Medulla oblongata (tissue), 1 donor: ENCODE data around the gene CRLF1.

Experiments used
- DNase-seq: peaks from one replicate; pipeline ENCODE4 v3.0.0-alpha.2; 2015; ENCODE audit errors: extremely low spot score

Gene CRLF1

DNA sequence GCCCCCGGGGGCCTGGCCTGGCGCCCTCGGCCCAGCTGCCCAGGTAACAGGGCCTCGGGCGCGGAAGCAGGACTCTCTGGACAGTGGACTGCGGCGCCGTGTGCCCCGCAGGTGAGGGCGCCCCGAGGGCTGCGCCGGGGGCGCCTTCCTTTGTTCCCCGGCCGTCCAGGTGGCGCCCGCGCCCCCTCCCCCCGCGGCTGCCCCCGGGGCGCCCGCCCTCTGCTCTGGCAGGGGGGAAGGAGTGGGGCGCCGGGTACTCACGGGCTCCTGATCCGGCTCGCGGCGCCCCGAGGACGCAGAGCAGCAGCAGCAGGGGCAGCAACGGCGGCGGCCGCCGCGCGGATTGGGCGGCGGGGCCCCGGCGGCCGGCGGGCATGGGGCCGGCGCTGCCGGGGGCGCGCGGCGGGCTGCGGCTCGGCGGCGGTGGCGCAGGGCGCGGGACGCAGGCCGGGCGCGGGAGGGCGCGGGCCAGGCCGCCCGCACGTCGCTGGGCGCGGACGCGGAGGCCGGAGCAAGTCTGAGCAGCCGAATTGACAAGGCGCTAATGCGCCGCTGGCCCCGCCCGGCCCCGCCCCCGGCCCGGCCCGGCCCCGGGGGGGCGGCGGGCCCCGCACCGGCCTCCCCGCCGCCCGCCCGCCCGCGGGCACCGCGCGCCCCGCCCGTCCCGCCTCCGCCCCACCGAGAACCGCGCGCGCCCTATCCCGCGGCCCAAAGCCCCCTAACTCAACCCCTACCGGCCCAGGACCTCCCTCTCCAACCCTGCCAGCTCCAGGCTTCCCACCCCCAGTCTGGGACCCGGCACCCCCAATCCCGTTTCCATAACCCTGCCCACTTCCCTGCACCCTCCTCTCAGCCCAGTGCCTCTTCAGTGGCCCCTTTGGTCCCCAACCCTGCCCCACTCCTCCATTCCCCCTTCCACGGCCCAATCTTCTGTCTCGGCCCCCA is at the start of gene CRLF1:
Gene CRLF1 (minus strand): TSS at position 519 of the 945 bp plus-strand sequence. CDS start 143 bp downstream, at position 376.
- DNase-seq = no peak

GRCh38 chr19:18655173-18655844 is 48.7 kb upstream of the CRLF1 start:
- DNase-seq = no peak

DNA sequence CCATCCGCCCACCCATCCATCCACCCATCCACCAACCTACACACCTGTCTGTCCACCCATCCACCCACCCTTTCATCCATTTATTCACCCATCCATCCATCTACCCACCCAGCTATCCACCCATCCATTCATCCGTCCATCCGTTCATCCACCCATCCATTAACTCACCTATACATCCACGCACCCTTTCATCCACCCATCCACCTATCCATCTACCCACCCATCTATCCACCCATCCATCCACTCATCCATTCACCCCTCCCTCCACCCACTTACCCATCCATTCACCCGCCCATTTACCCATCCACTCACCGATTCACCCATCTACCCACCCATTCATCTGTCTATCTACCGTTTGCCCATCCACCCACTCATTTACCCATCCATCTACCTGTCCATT is 47.9 kb upstream of the CRLF1 start:
- DNase-seq = no peak

GRCh38 chr19:18653853-18654252 is 47.3 kb upstream of the CRLF1 start:
- no peak for DNase-seq

- no peak for DNase-seq
Observed at GRCh38 chr19:18651733-18652132, 45.1 kb upstream of the CRLF1 start.

GRCh38 chr19:18651300-18651699 is 44.7 kb upstream of the CRLF1 start:
- DNase-seq = no peak

GRCh38 chr19:18650468-18651041 is 44.0 kb upstream of the CRLF1 start:
- DNase-seq = no peak

GRCh38 chr19:18650021-18650390 is 43.4 kb upstream of the CRLF1 start:
- peak; percentile 48 for DNase-seq

- peak; percentile 50 for DNase-seq
Observed at GRCh38 chr19:18649371-18650020, 42.9 kb upstream of the CRLF1 start.

GRCh38 chr19:18648973-18649315 is 42.3 kb upstream of the CRLF1 start:
- no peak for DNase-seq

- no peak for DNase-seq
Observed at GRCh38 chr19:18647807-18648206, 41.2 kb upstream of the CRLF1 start.

- DNase-seq = no peak
Observed at GRCh38 chr19:18647371-18647767, 40.8 kb upstream of the CRLF1 start.

DNA sequence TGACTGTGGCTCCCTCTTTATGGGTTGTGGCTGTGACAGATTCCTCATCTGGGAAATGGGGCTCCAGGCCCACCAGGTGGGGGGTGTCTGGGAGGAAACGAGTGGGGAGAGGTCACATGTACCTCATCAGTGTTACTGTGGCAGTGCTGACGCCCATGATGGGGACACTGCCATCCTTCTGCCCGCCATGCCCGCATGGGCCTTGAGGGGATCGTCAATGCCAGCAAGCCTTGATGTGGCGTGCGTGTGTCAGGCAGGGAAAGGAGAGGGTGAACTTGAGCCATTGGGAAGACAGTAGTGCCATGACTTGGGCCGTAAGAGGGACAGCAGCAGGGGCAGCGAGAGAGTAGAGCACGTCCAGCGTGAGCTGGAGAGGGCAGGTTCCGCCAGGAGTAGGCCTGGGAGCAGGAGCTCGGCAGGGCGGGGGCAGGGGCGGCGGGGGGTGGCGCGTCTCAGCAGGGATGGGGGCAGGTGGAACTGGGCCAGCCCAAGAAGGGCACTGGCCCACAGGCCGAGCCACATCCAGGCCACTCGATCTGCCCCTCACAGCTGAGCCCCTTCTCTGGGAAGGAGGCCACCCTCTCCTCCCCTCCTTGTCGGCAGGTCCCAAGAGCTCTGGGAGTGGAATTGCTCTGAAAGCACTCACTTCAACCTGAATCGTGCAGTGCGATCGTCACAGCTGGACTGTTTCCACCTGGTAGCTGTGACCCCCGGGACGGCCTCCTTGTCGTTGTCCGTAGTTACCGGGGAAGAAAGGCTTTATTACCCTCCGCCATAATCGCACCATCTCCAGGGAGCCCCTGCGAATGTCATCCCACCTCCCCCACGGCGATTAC is 40.2 kb upstream of the CRLF1 start:
- no peak for DNase-seq

GRCh38 chr19:18645035-18645511 is 38.5 kb upstream of the CRLF1 start:
- DNase-seq = peak; percentile 80

GRCh38 chr19:18644196-18645034 is 37.8 kb upstream of the CRLF1 start:
- DNase-seq = peak; percentile 79

DNA sequence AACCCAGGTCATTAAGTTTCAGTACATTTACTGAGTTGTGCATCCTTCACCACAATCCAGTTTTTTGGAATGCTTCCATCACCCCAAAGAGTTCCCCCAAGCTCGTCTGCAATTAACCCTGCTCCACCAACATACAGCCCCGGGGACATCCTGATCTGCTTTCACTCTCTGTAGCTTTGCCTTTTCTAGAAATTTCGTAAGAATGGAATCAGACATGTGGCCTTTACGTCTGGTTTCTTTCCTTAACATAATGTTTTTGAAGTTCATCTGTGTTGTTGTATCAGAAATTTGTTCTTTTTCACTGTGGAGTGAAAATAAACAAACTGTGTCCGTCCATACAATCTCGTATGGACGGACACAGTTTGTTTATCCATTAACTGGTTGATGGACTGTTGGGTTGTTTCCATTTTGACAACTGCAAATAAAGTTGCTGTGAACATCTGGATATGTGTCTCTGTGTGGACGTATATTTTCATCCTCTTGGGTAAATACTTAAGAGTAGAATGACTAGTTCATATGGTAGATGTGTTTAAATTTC is 33.2 kb upstream of the CRLF1 start:
- DNase-seq = no peak

GRCh38 chr19:18637673-18638630 is 31.4 kb upstream of the CRLF1 start:
- no peak for DNase-seq

- DNase-seq = no peak
Observed at GRCh38 chr19:18636969-18637629, 30.5 kb upstream of the CRLF1 start, which contains the start of gene KLHL26. Gene KLHL26 (plus strand): TSS chr19:18637028. CDS start chr19:18637055, 27 bp downstream.
